GM19023 (cell line): ENCODE measurements around the gene HADHA.
A peak's percentile ranks its signal among the peaks of the same experiment; 100 is the strongest.

Source experiments
- ATAC-seq: cut with Tn5 transposase; IDR thresholded peaks from one replicate; pipeline ENCODE4 v1.9.1; 2021; ENCODE audit warnings: mild to moderate bottlenecking, moderate library complexity; ENCODE audit not compliant: unreplicated experiment

The HADHA gene

GRCh38 chr2:26195040-26195984 lies 49.1 kb downstream of the HADHA start:
- no peak for ATAC-seq

DNA sequence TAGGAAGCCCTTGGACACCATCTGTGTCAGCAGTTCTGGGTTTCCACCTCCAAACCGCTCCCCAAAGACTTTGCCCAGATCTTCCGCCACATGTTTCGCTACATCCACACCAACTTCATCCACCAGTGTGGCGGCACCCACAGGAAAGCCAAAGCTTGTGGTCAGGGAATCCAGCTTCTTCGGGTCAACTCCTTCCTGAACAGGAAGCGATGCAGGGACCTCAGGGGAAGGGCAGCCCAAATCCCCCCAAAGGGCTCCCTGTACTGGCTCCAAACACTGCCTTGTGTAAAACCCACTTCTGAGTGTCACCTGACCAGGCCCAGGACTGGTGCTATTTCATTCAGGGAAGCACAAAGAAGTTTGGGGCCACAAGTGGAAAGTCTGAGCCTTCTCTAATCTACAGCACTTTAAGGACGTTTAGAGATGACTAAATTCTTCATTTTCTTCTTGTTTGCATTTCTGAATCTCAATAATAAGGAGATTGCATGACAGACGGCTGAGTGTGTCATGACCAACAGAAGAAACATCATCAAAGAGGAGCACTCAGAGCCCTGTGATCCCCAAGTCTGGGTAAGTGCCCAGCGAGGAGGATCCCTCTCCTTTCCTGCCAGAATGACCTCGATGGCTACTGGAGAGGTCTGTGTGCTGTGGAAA lies 50.7 kb downstream of the HADHA start:
- no peak for ATAC-seq

- no peak for ATAC-seq
Measured at GRCh38 chr2:26191316-26192159, 52.9 kb downstream of the HADHA start.

DNA sequence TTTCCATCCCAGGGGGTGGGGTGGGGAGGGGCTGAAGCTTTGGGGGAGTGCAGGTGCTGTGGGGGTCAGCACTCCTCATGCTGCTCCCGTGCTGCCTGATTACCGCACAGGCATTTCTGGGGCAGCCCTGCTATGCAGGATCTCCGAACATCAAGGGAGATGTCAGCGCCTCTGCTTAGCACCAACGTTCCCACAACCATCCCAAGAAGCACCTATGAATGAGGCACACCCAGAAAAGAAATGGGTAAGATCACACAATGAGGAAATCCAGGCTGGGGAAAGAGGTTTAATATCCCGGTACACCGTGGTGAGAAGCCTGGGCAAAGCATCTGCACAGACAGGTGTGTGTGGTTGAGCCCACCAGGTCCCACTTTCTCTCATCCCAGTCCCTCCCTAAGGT lies 54.1 kb downstream of the HADHA start:
- no peak for ATAC-seq

DNA sequence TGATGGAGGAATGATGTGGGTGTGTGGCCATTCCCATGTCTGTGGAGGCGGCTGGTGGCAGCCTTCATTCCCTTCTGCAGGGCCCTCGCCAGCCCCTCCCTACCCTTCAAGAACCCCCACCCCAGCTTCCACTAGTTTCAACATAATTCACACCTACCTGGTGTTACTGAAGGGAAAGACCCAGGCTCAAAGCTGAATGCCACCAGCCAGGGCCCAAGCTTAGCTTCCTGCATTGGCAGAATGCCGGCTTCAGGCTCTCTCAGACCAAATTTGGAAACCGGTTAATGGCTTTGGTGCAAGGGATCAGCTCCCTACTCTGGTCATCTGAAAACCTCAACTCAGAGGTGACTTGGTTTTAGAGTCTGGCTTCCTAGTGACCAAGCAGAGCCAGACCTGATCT lies 54.7 kb downstream of the HADHA start:
- ATAC-seq = no peak

DNA sequence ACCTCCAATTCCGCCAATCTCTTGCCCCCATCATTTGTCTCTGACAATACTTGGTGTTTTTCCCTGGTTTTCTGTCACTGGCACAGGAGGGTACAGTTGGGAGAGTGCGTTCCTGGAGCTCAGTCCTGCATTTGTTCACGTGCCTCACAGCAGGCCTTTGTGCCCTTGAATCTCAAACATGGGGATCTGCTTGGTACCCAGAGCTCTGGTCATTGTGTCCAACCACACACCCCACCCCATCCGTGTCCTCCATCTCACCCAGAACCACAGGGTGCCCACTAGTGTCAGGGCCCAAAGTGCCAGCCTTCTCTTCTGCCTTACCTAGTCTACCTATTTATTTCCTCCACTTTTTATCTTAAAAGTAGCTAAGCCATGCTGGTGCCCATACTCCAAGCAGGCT lies 55.3 kb downstream of the HADHA start:
- ATAC-seq = no peak

- no peak for ATAC-seq
Measured at GRCh38 chr2:26187537-26188104, 56.8 kb downstream of the HADHA start.

GRCh38 chr2:26187114-26187513 lies 57.3 kb downstream of the HADHA start:
- no peak for ATAC-seq

- ATAC-seq = no peak
Measured at GRCh38 chr2:26185954-26186770, 58.3 kb downstream of the HADHA start.

GRCh38 chr2:26185304-26185928 lies 59.0 kb downstream of the HADHA start:
- ATAC-seq = no peak

- ATAC-seq = peak; percentile 75
Measured at GRCh38 chr2:26184555-26185303, 59.7 kb downstream of the HADHA start.

DNA sequence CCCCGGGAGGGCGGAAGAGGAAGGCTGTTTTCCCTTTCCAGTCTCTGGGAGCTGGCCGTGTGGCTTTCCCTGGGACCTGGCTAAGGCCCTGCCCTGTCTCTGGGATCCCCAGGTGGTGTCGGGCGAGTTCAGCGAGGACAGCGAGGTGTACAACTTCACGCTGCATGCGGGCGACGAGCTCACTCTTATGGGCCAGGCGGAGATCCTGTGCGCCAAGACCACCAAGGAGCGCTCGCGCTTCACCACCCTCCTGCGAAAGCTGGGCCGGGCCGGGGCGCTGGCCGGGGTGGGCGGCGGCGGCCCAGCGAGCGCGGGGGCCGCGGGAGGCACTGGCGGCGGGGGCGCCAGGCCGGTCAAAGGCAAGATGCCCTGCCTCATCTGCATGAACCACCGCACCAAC lies 60.3 kb downstream of the HADHA start:
- no peak for ATAC-seq

GRCh38 chr2:26182887-26183630 lies 61.4 kb downstream of the HADHA start:
- no peak for ATAC-seq

GRCh38 chr2:26182441-26182840 lies 62.0 kb downstream of the HADHA start:
- no peak for ATAC-seq

GRCh38 chr2:26179446-26179913 lies 65.0 kb downstream of the HADHA start:
- ATAC-seq = no peak

GRCh38 chr2:26178746-26179436 lies 65.5 kb downstream of the HADHA start:
- no peak for ATAC-seq

DNA sequence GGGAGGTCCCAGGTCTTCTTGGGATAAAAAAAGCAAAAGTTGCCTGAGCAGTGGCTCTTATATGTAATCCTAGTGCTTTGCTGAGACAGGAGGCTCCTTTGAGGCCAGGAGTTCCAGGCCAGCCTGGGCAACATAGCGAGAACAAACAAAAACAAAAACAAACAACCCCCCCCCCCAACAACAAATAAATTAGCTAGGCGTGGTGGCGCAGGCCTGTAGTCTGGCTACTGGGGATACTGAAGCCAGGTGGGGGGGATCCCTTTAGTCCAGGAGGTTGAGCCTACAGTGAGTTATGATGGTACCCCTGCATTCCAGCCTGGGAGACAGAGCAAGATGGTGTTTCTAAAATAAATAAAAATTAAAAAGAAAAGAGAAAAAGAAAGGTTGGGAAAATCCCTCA lies 66.2 kb downstream of the HADHA start:
- no peak for ATAC-seq

GRCh38 chr2:26177122-26177521 lies 67.3 kb downstream of the HADHA start:
- no peak for ATAC-seq
